H1 (cell line): ENCODE measurements around the gene ABL2. TPM values are rescaled to one million over a fixed set of nuclear protein-coding genes. Genes with fewer than 3 reads are reported as not detected.

ENCODE experiments used
- CTCF ChIA-PET: fragments of 300-600 bp; sonication (Branson Sonifier 250); formaldehyde crosslinking; loops from one replicate; lab custom pipeline; 2021; ENCODE audit not compliant: partially characterized antibody; lab: Charles Lee
- POLR2A ChIA-PET: fragments of 300-600 bp; sonication (Branson Sonifier 250); formaldehyde crosslinking; loops from one replicate; lab custom pipeline; 2021; ENCODE audit warnings: inconsistent platforms; ENCODE audit not compliant: partially characterized antibody; lab: Charles Lee
- DNase-seq, 2 experiments: peaks; one replicate each; pipeline versions ENCODE4 v3.0.0 to v3.0.0-alpha.2; 2010 to 2022; ENCODE audit warnings: low spot score in 2 of 2, low read depth in 1 of 2, mixed read lengths in 1 of 2
- FAIRE-seq: peaks from 2 replicates; lab custom pipeline; 2011; peaks lifted over from hg19 to GRCh38; lab: Jason Lieb, UNC
- H2AFZ ChIP-seq: 2 replicates; pipeline ENCODE4 v1.8.1; 2012; ENCODE audit warnings: low read length, inconsistent platforms
- H2AK5ac ChIP-seq: 2 replicates; pipeline ENCODE4 v1.6.1; 2013; ENCODE audit warnings: low read depth, low read length
- H2BK120ac ChIP-seq: replicated peaks from 2 replicates; pipeline ENCODE3; 2013; ENCODE audit warnings: low read depth, low read length, inconsistent platforms
- H2BK12ac ChIP-seq: 2 replicates; pipeline ENCODE4 v1.6.1; 2013; ENCODE audit warnings: low read depth, low read length
- H2BK15ac ChIP-seq: 2 replicates; pipeline ENCODE4 v1.6.1; 2013; ENCODE audit warnings: low read length
- H2BK20ac ChIP-seq: 2 replicates; pipeline ENCODE4 v1.6.1; 2013; ENCODE audit warnings: low read length
- H2BK5ac ChIP-seq: 2 replicates; pipeline ENCODE4 v1.6.1; 2013; ENCODE audit warnings: low read depth, low read length
- H3K14ac ChIP-seq: 2 replicates; pipeline ENCODE4 v1.6.1; 2013; ENCODE audit warnings: inconsistent platforms; ENCODE audit not compliant: insufficient read length
- H3K18ac ChIP-seq: 2 replicates; pipeline ENCODE4 v1.6.1; 2013; ENCODE audit warnings: low read length; ENCODE audit errors: extremely low read depth
- H3K23ac ChIP-seq: 2 replicates; pipeline ENCODE4 v1.6.1; 2013; ENCODE audit warnings: inconsistent platforms; ENCODE audit not compliant: insufficient read length
- H3K23me2 ChIP-seq: 2 replicates; pipeline ENCODE4 v1.6.1; 2013; ENCODE audit warnings: low read depth, low read length
- H3K27ac ChIP-seq: 2 replicates; pipeline ENCODE4 v1.6.1; 2011; ENCODE audit warnings: low read depth, low read length, inconsistent platforms
- H3K27me3 ChIP-seq, 4 experiments: replicated peaks in 1 of 4; 1 replicate in 1 of 4; 2 replicates in 3 of 4; pipeline versions ENCODE4 v1.6.1 to v1.8.1; 2011 to 2013; ENCODE audit warnings: low read length in 3 of 4, mild to moderate bottlenecking in 3 of 4, inconsistent platforms in 2 of 4, mixed read lengths in 2 of 4, moderate library complexity in 1 of 4; ENCODE audit not compliant: control insufficient read depth in 3 of 4, insufficient read depth in 3 of 4; ENCODE audit errors: extremely low read depth in 1 of 4
- H3K36me3 ChIP-seq, 4 experiments: 2 replicates each; pipeline versions ENCODE4 v1.6.1 to v1.8.1; 2011 to 2013; ENCODE audit warnings: mild to moderate bottlenecking in 4 of 4, low read length in 3 of 4, moderate library complexity in 2 of 4, control low read depth in 1 of 4, inconsistent platforms in 1 of 4; ENCODE audit not compliant: insufficient read depth in 4 of 4, control insufficient read depth in 2 of 4
- H3K4ac ChIP-seq: replicated peaks from 2 replicates; pipeline ENCODE3; 2013; ENCODE audit warnings: low read length, low read depth, mixed read lengths, inconsistent platforms; ENCODE audit not compliant: insufficient read length
- H3K4me1 ChIP-seq, 4 experiments: replicated peaks in 1 of 4; 1 replicate in 1 of 4; 2 replicates in 3 of 4; pipeline versions ENCODE4 v1.6.1 to v1.8.1; 2011 to 2013; ENCODE audit warnings: low read length in 3 of 4, inconsistent platforms in 2 of 4, mixed read lengths in 1 of 4; ENCODE audit not compliant: insufficient read depth in 4 of 4, control insufficient read depth in 3 of 4
- H3K4me2 ChIP-seq, 2 experiments: 2 replicates each; pipeline versions ENCODE4 v1.6.1 to v1.8.1; 2011 to 2013; ENCODE audit warnings: low read depth in 2 of 2, low read length in 2 of 2, control low read depth in 1 of 2, inconsistent platforms in 1 of 2, mild to moderate bottlenecking in 1 of 2; ENCODE audit not compliant: insufficient read depth in 1 of 2
- H3K4me3 ChIP-seq, 4 experiments: fragments of 200-600, 300-600 bp in 1 of 4; sonication (generic), shearing (Covaris generic), sonication (Bioruptor Twin) in 1 of 4; 2 replicates each; pipeline versions ENCODE4 v1.5.1 to v1.8.1; 2011 to 2016; ENCODE audit warnings: low read length in 4 of 4, low read depth in 3 of 4, control low read depth in 2 of 4, inconsistent platforms in 2 of 4, mild to moderate bottlenecking in 2 of 4, mixed read lengths in 1 of 4, moderate library complexity in 1 of 4; ENCODE audit not compliant: insufficient read depth in 2 of 4; ENCODE audit errors: extremely low read depth in 1 of 4
- H3K56ac ChIP-seq: replicated peaks from 2 replicates; pipeline ENCODE3; 2013; ENCODE audit warnings: low read depth, mild to moderate bottlenecking, mixed read lengths, low read length, inconsistent platforms; ENCODE audit not compliant: insufficient read length
- H3K79me1 ChIP-seq: 2 replicates; pipeline ENCODE4 v1.6.1; 2013; ENCODE audit warnings: low read depth, low read length, control low read depth
- H3K79me2 ChIP-seq, 2 experiments: 2 replicates each; pipeline versions ENCODE4 v1.6.1 to v1.8.1; 2012 to 2013; ENCODE audit warnings: low read length in 2 of 2, mild to moderate bottlenecking in 2 of 2, inconsistent platforms in 1 of 2; ENCODE audit not compliant: insufficient read depth in 2 of 2, control insufficient read depth in 1 of 2
- H3K9ac ChIP-seq, 4 experiments: replicated peaks in 1 of 4; 1 replicate in 1 of 4; 2 replicates in 3 of 4; pipeline versions ENCODE4 v1.6.1 to v1.8.1; 2011 to 2013; ENCODE audit warnings: low read depth in 3 of 4, low read length in 3 of 4, control low read depth in 2 of 4, mild to moderate bottlenecking in 2 of 4, moderate library complexity in 2 of 4, inconsistent platforms in 1 of 4; ENCODE audit errors: extremely low read depth in 1 of 4
- H3K9me3 ChIP-seq, 2 experiments: 2 replicates each; pipeline versions ENCODE4 v1.6.1 to v1.8.1; 2012 to 2013; ENCODE audit warnings: mild to moderate bottlenecking in 2 of 2, moderate library complexity in 2 of 2, control low read depth in 1 of 2, inconsistent platforms in 1 of 2, low read depth in 1 of 2, low read length in 1 of 2, mixed read lengths in 1 of 2; ENCODE audit not compliant: insufficient read depth in 2 of 2
- H4K20me1 ChIP-seq, 2 experiments: replicated peaks in 1 of 2; 2 replicates each; pipeline versions ENCODE3 to v1.8.1; 2011 to 2013; ENCODE audit warnings: inconsistent platforms in 2 of 2, low read length in 2 of 2, mild to moderate bottlenecking in 1 of 2; ENCODE audit not compliant: insufficient read depth in 2 of 2, control insufficient read depth in 1 of 2
- H4K5ac ChIP-seq: 2 replicates; pipeline ENCODE4 v1.6.1; 2013; ENCODE audit warnings: low read length, low read depth, mixed read lengths, inconsistent platforms; ENCODE audit not compliant: insufficient read length
- H4K8ac ChIP-seq: 2 replicates; pipeline ENCODE4 v1.8.0; 2013; ENCODE audit warnings: mild to moderate bottlenecking, moderate library complexity, low read length, inconsistent platforms; ENCODE audit not compliant: insufficient read depth; ENCODE audit errors: extremely low read depth
- H4K91ac ChIP-seq: replicated peaks from 2 replicates; pipeline ENCODE3; 2013; ENCODE audit warnings: low read length, mixed read lengths, inconsistent platforms; ENCODE audit not compliant: insufficient read length
- BACH1 ChIP-seq: IDR thresholded peaks from 2 replicates; pipeline ENCODE4 v1.6.1; 2012; ENCODE audit warnings: low read length, improper control_type of control experiment
- KDM1A ChIP-seq: fragments of 200-600, 300-600 bp; sonication (generic); IDR thresholded peaks from 2 replicates; pipeline ENCODE4 v1.7.1; 2016; ENCODE audit warnings: mild to moderate bottlenecking, low read length, borderline replicate concordance
- KDM5A ChIP-seq: fragments of 200-600 bp; IDR thresholded peaks from 2 replicates; pipeline ENCODE4 v1.7.1; 2012; ENCODE audit warnings: mild to moderate bottlenecking, low read length, inconsistent platforms, mixed read lengths
- ZNF274 ChIP-seq: IDR thresholded peaks from 2 replicates; pipeline ENCODE4 v1.7.0; 2012; ENCODE audit warnings: low read length, borderline replicate concordance; ENCODE audit errors: extremely low read depth
- WGBS, 2 experiments: shearing (Covaris generic) in 1 of 2; methylation state at CpG; one replicate each; pipeline versions ENCODE4 v1.1.6 to v1.1.7; 2013 to 2015; ENCODE audit warnings: low lambda C conversion rate in 2 of 2, mixed read lengths in 2 of 2, inconsistent platforms in 1 of 2, low coverage in 1 of 2, missing lambda C conversion rate in 1 of 2; ENCODE audit not compliant: insufficient replicate concordance in 2 of 2, insufficient coverage in 1 of 2, insufficient read length in 1 of 2; ENCODE audit errors: extremely low coverage in 1 of 2, missing lambda C conversion rate in 1 of 2; 5-methylcytosine and 5-hydroxymethylcytosine counted together
- polyA plus RNA-seq, 7 experiments: library from polyadenylated mRNA; depleted of rRNA in 3 of 7; stranded (reverse) in 5 of 7; unstranded in 2 of 7; fragments of >200 nt in 5 of 7; fragments of 200-250 nt in 2 of 7; gene quantifications; 1 replicate in 5 of 7; 2 replicates in 1 of 7; 4 replicates in 1 of 7; pipeline versions ENCODE4 v1.2.1 to v1.2.3, GENCODE V29; 2011 to 2013; ENCODE audit warnings: missing spikeins in 2 of 7, mixed read lengths in 2 of 7
- total RNA-seq: library from RNA; stranded (reverse); fragmentation: NEBNext Ultra II Directional; extraction: Animal tissue kit (Norgen Biotek cat#: 25700); gene quantifications from 2 replicates; pipeline ENCODE4 v1.2.1, GENCODE V29; 2021

Gene ABL2
- total and polyA plus RNA-seq, 2 of the 8 experiments (the other 6 are each of a cell fraction or from before 2014, with no cell fraction given), result 4.5 to 19.1 TPM

- Histone ChIP-seq H2AK5ac (no peak overlapping the region), H3K23ac (no peak overlapping the region), H3K4me2 (no peak overlapping the region), H3K36me3 (no peaks in the 10 kb centered on the region), H4K8ac (no peak overlapping the region), H3K9me3 (no peaks in the 10 kb centered on the region), H4K91ac (no peak overlapping the region), H3K9ac (no peak overlapping the region), H4K20me1 (no peaks in the 10 kb centered on the region), H2BK120ac (no peak overlapping the region), H3K4ac (no peak overlapping the region), H3K56ac (no peak overlapping the region), H3K4me1 (peaks cover 0 to 6% (median 1%) of the 10 kb centered on the region in 4 experiments; a peak in 4 of 7 replicates), H2BK5ac (no peak overlapping the region), H3K23me2 (no peaks in the 10 kb centered on the region), H3K18ac (no peak overlapping the region), H3K79me2 (peaks cover 0 to 34% of the 10 kb centered on the region in 2 experiments; a peak in 2 of 4 replicates), H2AFZ (no peak overlapping the region), H2BK12ac (no peak overlapping the region), H3K14ac (no peak overlapping the region), H4K5ac (no peak overlapping the region), H2BK15ac (no peak overlapping the region), H3K27me3 (no peaks in the 10 kb centered on the region), H3K4me3 (no peak overlapping the region), H3K27ac (no peak overlapping the region), H2BK20ac (no peak overlapping the region), H3K79me1 (peaks cover 4% of the 10 kb centered on the region; the same call in 1 of the 2 replicates)
- POLR2A ChIA-PET, result no interaction called here
- CTCF ChIA-PET, result interaction anchor here (0.6 to 0.9 kb wide), 2 partner anchors 27 to 511 kb away, joined by 3 read pairs; no protein-coding TSS in a partner anchor
- 89 to 100% methylated on average over 1 to 6 of the region's 8 CpGs for WGBS, 2 experiments
- FAIRE-seq (no peak), DNase-seq (no peak)
- TF ChIP-seq BACH1 (no peak), KDM5A (no peak), ZNF274 (no peak), KDM1A (no peak)
Measured at GRCh38 chr1:179166663-179167417, 62.6 kb downstream of the ABL2 start.
